Measurements from ENCODE around the gene RASEF. TPM values are rescaled to one million over a fixed set of nuclear protein-coding genes. Genes with fewer than 3 reads are reported as not detected.

The RASEF gene
- total RNA-seq, 1 donor from 2014 or later, result 0.05 TPM

GRCh38 chr9:82961504-82962125 lies 101.3 kb downstream of the RASEF start:
- DNase-seq, result peak; percentile 41
- intact Hi-C loops (cut with micrococcal nuclease), result no loop called here
- no peak overlapping the region for H3K4me3 ChIP-seq
- no peak overlapping the region for H3K27ac ChIP-seq (replicated peaks)
- no peaks in the 10 kb centered on the region for H3K36me3 ChIP-seq
- peaks cover 9% of the 10 kb centered on the region for H3K27me3 ChIP-seq (ENCODE audit: low read depth)
- TF ChIP-seq CTCF (IDR thresholded peaks at IDR 0.05; ENCODE audit: borderline replicate concordance), result peak; percentile 82
- H3K9me3 ChIP-seq (replicated peaks), result no peaks in the 10 kb centered on the region
- no peaks in the 10 kb centered on the region for H3K4me1 ChIP-seq

GRCh38 chr9:82957529-82958379 lies 105.2 kb downstream of the RASEF start:
- intact Hi-C loops (cut with micrococcal nuclease), result no loop called here
- no peak for TF ChIP-seq CTCF (IDR thresholded peaks at IDR 0.05; ENCODE audit: borderline replicate concordance)
- no peaks in the 10 kb centered on the region for H3K36me3 ChIP-seq
- peaks cover 3% of the 10 kb centered on the region for H3K27me3 ChIP-seq (ENCODE audit: low read depth)
- H3K27ac ChIP-seq (replicated peaks), result no peak overlapping the region
- H3K9me3 ChIP-seq (replicated peaks), result no peaks in the 10 kb centered on the region
- DNase-seq, result no peak
- H3K4me1 ChIP-seq, result no peaks in the 10 kb centered on the region
- H3K4me3 ChIP-seq, result no peak overlapping the region

GRCh38 chr9:82949203-82949602 lies 113.7 kb downstream of the RASEF start:
- Histone ChIP-seq H3K4me1 (no peaks in the 10 kb centered on the region), H3K36me3 (no peaks in the 10 kb centered on the region), H3K4me3 (no peak overlapping the region), H3K27ac (replicated peaks) (no peak overlapping the region), H3K9me3 (replicated peaks) (no peaks in the 10 kb centered on the region), H3K27me3 (ENCODE audit: low read depth) (no peaks in the 10 kb centered on the region)
- DNase-seq, result no peak
- no peak for TF ChIP-seq CTCF (IDR thresholded peaks at IDR 0.05; ENCODE audit: borderline replicate concordance)
- intact Hi-C loops (cut with micrococcal nuclease), result no loop called here

- Histone ChIP-seq H3K36me3 (no peaks in the 10 kb centered on the region), H3K9me3 (replicated peaks) (no peaks in the 10 kb centered on the region), H3K27ac (replicated peaks) (no peak overlapping the region), H3K27me3 (ENCODE audit: low read depth) (no peaks in the 10 kb centered on the region), H3K4me1 (no peaks in the 10 kb centered on the region), H3K4me3 (no peak overlapping the region)
- intact Hi-C loops (cut with micrococcal nuclease), result no loop called here
- DNase-seq, result no peak
- TF ChIP-seq CTCF (IDR thresholded peaks at IDR 0.05; ENCODE audit: borderline replicate concordance), result no peak
Observed at GRCh38 chr9:82940376-82940775, 122.6 kb downstream of the RASEF start.

GRCh38 chr9:82939451-82939850 lies 123.5 kb downstream of the RASEF start:
- Histone ChIP-seq H3K27ac (replicated peaks) (no peak overlapping the region), H3K36me3 (no peaks in the 10 kb centered on the region), H3K4me1 (no peaks in the 10 kb centered on the region), H3K27me3 (ENCODE audit: low read depth) (no peaks in the 10 kb centered on the region), H3K4me3 (no peak overlapping the region), H3K9me3 (replicated peaks) (no peaks in the 10 kb centered on the region)
- DNase-seq, result no peak
- intact Hi-C loops (cut with micrococcal nuclease), result no loop called here
- TF ChIP-seq CTCF (IDR thresholded peaks at IDR 0.05; ENCODE audit: borderline replicate concordance), result no peak

Data from left ventricle myocardium inferior (tissue), 1 donor.